ENCODE data around the gene RUVBL2. TPM values are rescaled to one million over a fixed set of nuclear protein-coding genes. Genes with fewer than 3 reads are reported as not detected.

Gene RUVBL2
- total RNA-seq, 1 donor from 2014 or later = 81.5 TPM

DNA sequence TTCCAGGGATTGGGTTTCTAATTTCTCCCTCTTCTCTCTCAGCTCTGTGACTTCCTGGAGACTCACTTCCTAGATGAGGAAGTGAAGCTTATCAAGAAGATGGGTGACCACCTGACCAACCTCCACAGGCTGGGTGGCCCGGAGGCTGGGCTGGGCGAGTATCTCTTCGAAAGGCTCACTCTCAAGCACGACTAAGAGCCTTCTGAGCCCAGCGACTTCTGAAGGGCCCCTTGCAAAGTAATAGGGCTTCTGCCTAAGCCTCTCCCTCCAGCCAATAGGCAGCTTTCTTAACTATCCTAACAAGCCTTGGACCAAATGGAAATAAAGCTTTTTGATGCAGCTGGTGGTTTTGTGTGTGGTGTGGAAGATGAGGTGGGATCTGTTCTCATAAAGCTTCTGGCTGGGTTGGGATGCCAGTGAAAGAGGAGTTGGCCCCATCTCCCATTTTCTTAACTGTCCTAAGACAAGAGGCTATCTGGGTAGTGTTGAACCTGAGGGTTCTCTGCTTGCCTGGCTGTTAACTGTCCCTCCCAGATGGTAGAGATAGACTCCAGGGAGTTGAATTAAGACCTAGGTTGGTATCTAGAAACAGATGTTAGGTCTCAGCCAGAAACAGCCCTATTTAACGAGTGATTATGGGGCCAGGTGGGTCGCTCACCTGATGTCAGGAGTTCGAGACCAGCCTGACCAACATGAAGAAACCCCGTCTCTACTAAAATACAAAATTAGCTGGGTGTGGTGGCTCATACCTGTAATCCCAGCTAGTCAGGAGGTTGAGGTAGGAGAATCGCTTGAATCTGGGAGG lies 26.9 kb upstream of the RUVBL2 start:
- peaks cover 25% of the 10 kb centered on the region for H3K36me3 Mint-ChIP-seq (ENCODE audit: insufficient read depth)
- H3K27ac Mint-ChIP-seq = peak overlapping the region; percentile 98
- H3K9me3 Mint-ChIP-seq (ENCODE audit: low read depth) = no peaks in the 10 kb centered on the region
- H3K27me3 Mint-ChIP-seq = no peaks in the 10 kb centered on the region
- peak overlapping the region; percentile 100 for H3K4me3 Mint-ChIP-seq (ENCODE audit: low read depth)
- TF ChIP-seq, protein P1, sequence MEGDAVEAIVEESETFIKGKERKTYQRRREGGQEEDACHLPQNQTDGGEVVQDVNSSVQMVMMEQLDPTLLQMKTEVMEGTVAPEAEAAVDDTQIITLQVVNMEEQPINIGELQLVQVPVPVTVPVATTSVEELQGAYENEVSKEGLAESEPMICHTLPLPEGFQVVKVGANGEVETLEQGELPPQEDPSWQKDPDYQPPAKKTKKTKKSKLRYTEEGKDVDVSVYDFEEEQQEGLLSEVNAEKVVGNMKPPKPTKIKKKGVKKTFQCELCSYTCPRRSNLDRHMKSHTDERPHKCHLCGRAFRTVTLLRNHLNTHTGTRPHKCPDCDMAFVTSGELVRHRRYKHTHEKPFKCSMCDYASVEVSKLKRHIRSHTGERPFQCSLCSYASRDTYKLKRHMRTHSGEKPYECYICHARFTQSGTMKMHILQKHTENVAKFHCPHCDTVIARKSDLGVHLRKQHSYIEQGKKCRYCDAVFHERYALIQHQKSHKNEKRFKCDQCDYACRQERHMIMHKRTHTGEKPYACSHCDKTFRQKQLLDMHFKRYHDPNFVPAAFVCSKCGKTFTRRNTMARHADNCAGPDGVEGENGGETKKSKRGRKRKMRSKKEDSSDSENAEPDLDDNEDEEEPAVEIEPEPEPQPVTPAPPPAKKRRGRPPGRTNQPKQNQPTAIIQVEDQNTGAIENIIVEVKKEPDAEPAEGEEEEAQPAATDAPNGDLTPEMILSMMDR (IDR thresholded peaks at IDR 0.05; ENCODE audit: unreplicated experiment) = no peak
- no peak for DNase-seq (ENCODE audit: low spot score, unreplicated experiment)
- H3K4me1 Mint-ChIP-seq (ENCODE audit: low read depth) = peaks cover 39% of the 10 kb centered on the region

DNA sequence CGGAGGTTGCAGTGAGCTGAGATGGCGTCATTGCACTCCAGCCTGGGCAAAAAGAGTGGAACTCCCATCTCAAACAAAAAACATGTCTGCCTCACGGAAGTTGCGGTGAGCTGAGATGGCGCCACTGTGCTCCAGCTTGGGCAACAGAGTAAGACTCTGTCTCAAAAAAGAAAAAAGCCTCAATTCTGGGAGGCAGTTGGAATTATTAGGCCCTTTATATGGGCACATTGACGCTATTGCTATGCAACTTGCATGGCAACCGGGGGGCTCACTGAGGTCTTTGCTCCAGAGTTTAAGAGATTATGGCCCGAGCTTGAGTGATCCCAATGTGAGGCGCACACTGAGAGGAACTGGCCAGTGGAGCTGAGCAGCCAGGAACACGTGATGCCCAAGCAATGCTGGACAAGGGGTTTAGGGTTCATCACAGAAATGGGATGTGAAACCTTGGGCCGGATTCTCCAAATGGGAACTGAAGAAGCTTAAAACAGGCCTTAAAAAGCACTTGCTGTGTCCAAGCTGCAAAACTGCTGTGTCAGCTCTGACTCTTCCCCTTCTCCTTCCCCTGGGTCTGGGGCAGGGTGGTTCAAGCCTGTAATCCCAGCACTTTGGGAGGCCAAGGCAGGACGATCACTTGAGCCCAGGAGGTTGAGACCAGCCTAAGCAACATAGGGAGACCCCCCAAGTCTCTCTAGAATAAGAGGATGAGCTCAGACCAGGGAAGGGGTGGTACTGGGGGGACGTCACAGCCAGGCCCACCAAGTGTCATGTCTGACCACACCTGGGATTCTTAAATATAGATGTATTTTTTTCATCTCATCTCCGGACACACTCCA lies 26.1 kb upstream of the RUVBL2 start:
- H3K4me1 Mint-ChIP-seq (ENCODE audit: low read depth) = peaks cover 31% of the 10 kb centered on the region
- H3K9me3 Mint-ChIP-seq (ENCODE audit: low read depth) = no peaks in the 10 kb centered on the region
- H3K4me3 Mint-ChIP-seq (ENCODE audit: low read depth) = peak overlapping the region; percentile 100
- peaks cover 25% of the 10 kb centered on the region for H3K36me3 Mint-ChIP-seq (ENCODE audit: insufficient read depth)
- DNase-seq (ENCODE audit: low spot score, unreplicated experiment) = no peak
- peak overlapping the region; percentile 98 for H3K27ac Mint-ChIP-seq
- no peaks in the 10 kb centered on the region for H3K27me3 Mint-ChIP-seq
- TF ChIP-seq, protein P1 (IDR thresholded peaks at IDR 0.05; ENCODE audit: unreplicated experiment) = no peak

DNA sequence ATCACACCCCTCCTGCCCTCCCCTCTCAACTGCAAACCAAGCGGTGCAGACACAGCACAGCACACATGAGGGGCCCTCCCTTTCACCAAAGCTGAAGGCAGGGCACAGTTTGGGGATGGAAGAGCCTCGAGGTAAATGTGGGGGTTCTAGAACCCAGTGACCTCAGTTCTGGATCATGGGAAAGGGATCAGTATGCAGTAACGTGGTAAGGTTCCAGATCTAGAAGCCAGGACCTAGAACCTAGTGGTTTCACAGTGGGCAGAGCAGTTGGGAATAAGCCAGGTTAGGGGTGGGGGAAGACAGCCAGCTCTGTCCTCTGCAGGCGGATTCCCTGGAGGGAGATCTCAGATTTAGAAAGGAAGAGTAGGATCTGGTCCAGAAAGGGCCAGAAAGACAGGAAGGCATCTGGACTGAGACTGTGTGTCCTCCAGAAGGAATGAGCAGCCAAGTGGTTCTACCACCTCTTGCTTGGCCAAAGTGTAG lies 25.5 kb upstream of the RUVBL2 start:
- H3K36me3 Mint-ChIP-seq (ENCODE audit: insufficient read depth) = peaks cover 28% of the 10 kb centered on the region
- peak overlapping the region; percentile 98 for H3K27ac Mint-ChIP-seq
- no peak for DNase-seq (ENCODE audit: low spot score, unreplicated experiment)
- H3K4me1 Mint-ChIP-seq (ENCODE audit: low read depth) = peaks cover 28% of the 10 kb centered on the region
- TF ChIP-seq, protein P1 (IDR thresholded peaks at IDR 0.05; ENCODE audit: unreplicated experiment) = no peak
- H3K9me3 Mint-ChIP-seq (ENCODE audit: low read depth) = no peaks in the 10 kb centered on the region
- H3K27me3 Mint-ChIP-seq = no peaks in the 10 kb centered on the region
- H3K4me3 Mint-ChIP-seq (ENCODE audit: low read depth) = peak overlapping the region; percentile 24

DNA sequence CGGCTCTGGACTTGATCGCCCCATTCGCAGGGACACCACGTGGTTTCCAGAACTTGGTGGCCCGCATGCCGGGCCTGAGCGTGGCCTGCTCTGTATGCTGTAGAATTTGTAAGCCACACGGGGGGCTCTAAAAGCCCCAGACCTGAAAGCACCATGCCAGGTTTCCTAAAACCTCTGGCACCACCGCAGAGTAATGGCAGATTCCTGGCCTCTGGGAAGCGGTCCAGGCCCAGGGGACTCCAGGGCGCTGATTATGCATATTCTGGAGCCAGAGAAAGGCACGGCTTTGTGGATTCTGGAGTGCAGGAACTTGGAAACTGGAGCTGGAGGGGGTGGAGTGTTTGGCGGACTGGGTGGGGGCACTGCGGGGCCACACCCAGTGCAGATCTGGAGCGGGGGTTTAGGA lies 24.9 kb upstream of the RUVBL2 start:
- H3K4me3 Mint-ChIP-seq (ENCODE audit: low read depth) = no peak overlapping the region
- peaks cover 28% of the 10 kb centered on the region for H3K36me3 Mint-ChIP-seq (ENCODE audit: insufficient read depth)

More for the DNA sequence above, 24.9 kb upstream of the RUVBL2 start:
- peaks cover 24% of the 10 kb centered on the region for H3K4me1 Mint-ChIP-seq (ENCODE audit: low read depth)
- no peaks in the 10 kb centered on the region for H3K9me3 Mint-ChIP-seq (ENCODE audit: low read depth)
- no peaks in the 10 kb centered on the region for H3K27me3 Mint-ChIP-seq
- H3K27ac Mint-ChIP-seq = peak overlapping the region; percentile 20
- TF ChIP-seq, protein P1 (IDR thresholded peaks at IDR 0.05; ENCODE audit: unreplicated experiment) = no peak
- no peak for DNase-seq (ENCODE audit: low spot score, unreplicated experiment)

All from progenitor cell of endocrine pancreas (in vitro differentiated cells).